HepG2 (cell line): ENCODE measurements around the gene API5. TPM values are rescaled to one million over a fixed set of nuclear protein-coding genes. Genes with fewer than 3 reads are reported as not detected.

ENCODE experiments used
- AFF4 ChIP-seq: sonication (generic); formaldehyde crosslinking; IDR thresholded peaks from 2 replicates; pipeline ENCODE4 v1.4.0; 2020; ENCODE audit warnings: missing genetic modification reagents
- EED ChIP-seq: sonication (generic); formaldehyde crosslinking; IDR thresholded peaks from 2 replicates; pipeline ENCODE4 v1.5.0; 2020; ENCODE audit warnings: mild to moderate bottlenecking, missing genetic modification reagents
- GMEB2 ChIP-seq: IDR thresholded peaks from 2 replicates; pipeline ENCODE4 v1.6.1; 2016; ENCODE audit warnings: missing biosample characterization, missing genetic modification reagents, low read depth
- NCOR1 ChIP-seq: fragments of 200-600 bp; sonication (generic); IDR thresholded peaks from 2 replicates; pipeline ENCODE4 v1.7.0; 2017; ENCODE audit warnings: antibody characterized with exemption, low read length, borderline replicate concordance
- NFE2L1 ChIP-seq: sonication (generic); formaldehyde crosslinking; IDR thresholded peaks from 2 replicates; pipeline ENCODE4 v1.4.0; 2020; ENCODE audit warnings: missing genetic modification reagents, mild to moderate bottlenecking, borderline replicate concordance
- RARA ChIP-seq: IDR thresholded peaks from 2 replicates; pipeline ENCODE4 v1.6.1; 2016; ENCODE audit warnings: missing genetic modification reagents, missing compliant biosample characterization
- SNAPC4 ChIP-seq: sonication (generic); formaldehyde crosslinking; IDR thresholded peaks from 2 replicates; pipeline ENCODE4 v1.4.0; 2020; ENCODE audit warnings: mild to moderate bottlenecking, missing genetic modification reagents
- TAF15 ChIP-seq: fragments of 200-400 bp; formaldehyde crosslinking; IDR thresholded peaks from one replicate; pipeline ENCODE4 v1.6.1; 2018; ENCODE audit warnings: mild to moderate bottlenecking, low read depth, low read length; ENCODE audit not compliant: poor library complexity, severe bottlenecking
- TCF7L2 ChIP-seq: IDR thresholded peaks from 2 replicates; pipeline ENCODE4 v1.6.1; 2011; ENCODE audit warnings: mild to moderate bottlenecking, low read depth, low read length, moderate library complexity
- TFDP1 ChIP-seq: IDR thresholded peaks from 2 replicates; pipeline ENCODE4 v1.6.1; 2016; ENCODE audit warnings: missing compliant biosample characterization, missing genetic modification reagents, borderline replicate concordance
- ZFP36L2 ChIP-seq: sonication (generic); formaldehyde crosslinking; IDR thresholded peaks from 2 replicates; pipeline ENCODE4 v1.4.0; 2020; ENCODE audit warnings: missing genetic modification reagents
- ZNF234 ChIP-seq: sonication (generic); formaldehyde crosslinking; conservative IDR thresholded peaks from 2 replicates; pipeline ENCODE4 v1.5.1; 2020; ENCODE audit warnings: mild to moderate bottlenecking, missing genetic modification reagents
- ZNF282 ChIP-seq: fragments of 450-650 bp; IDR thresholded peaks from 2 replicates; pipeline ENCODE4 v1.6.1; 2018; ENCODE audit not compliant: partially characterized antibody
- ZNF768 ChIP-seq: sonication (generic); formaldehyde crosslinking; IDR thresholded peaks from 2 replicates; pipeline ENCODE4 v1.4.0; 2020; ENCODE audit warnings: missing genetic modification reagents
- polyA plus RNA-seq, 8 experiments: library from polyadenylated mRNA; depleted of rRNA in 3 of 8; stranded (reverse) in 7 of 8; unstranded in 1 of 8; fragments of >200 nt; fragmentation: Illumina TruSeq in 4 of 8; extraction: Trizol in 4 of 8; gene quantifications; 2 replicates each; pipeline versions ENCODE4 v1.2.1 to v1.2.3, GENCODE V29; 2011 to 2016; ENCODE audit warnings: low read depth in 4 of 8, missing spikeins in 1 of 8, mixed read lengths in 1 of 8; ENCODE audit not compliant: insufficient read depth in 1 of 8
- total RNA-seq, 5 experiments: library from RNA; depleted of rRNA; stranded (reverse); fragments of >200 nt; fragmentation: Illumina TruSeq; extraction: Trizol; gene quantifications; 2 replicates each; pipeline ENCODE4 v1.2.3, GENCODE V29; 2016; ENCODE audit warnings: low read depth in 1 of 5

The API5 gene
- total and polyA plus RNA-seq, 2 of the 13 experiments (the other 11 are each of a cell fraction or from before 2014, with no cell fraction given): 21.6 to 59.0 TPM

GRCh38 chr11:43311791-43312607, at the start of gene API5 (continued):
- TF ChIP-seq GMEB2: peak; percentile 100
- TF ChIP-seq SNAPC4 (CRISPR knock-in tag): peak; percentile 79; the same call in 1 of the 2 replicates
- no peak for TF ChIP-seq TAF15
- peak; percentile 74; the same call in 1 of the 2 replicates for TF ChIP-seq ZNF768 (CRISPR knock-in tag)
- peak; percentile 51; the same call in 1 of the 2 replicates for TF ChIP-seq AFF4 (CRISPR knock-in tag)
- TF ChIP-seq RARA (CRISPR knock-in tag): peak; percentile 44
- TF ChIP-seq EED (CRISPR knock-in tag): peak; percentile 81; the same call in 1 of the 2 replicates
- no peak for TF ChIP-seq ZNF282
- no peak for TF ChIP-seq NCOR1
- TF ChIP-seq TCF7L2: no peak
- TF ChIP-seq TFDP1 (CRISPR knock-in tag): peak; percentile 74; the same call in 1 of the 2 replicates
- no peak for TF ChIP-seq ZNF234 (CRISPR knock-in tag)
- no peak for TF ChIP-seq ZFP36L2 (CRISPR knock-in tag)
- peak; percentile 29; the same call in 1 of the 2 replicates for TF ChIP-seq NFE2L1 (CRISPR knock-in tag)
